HG02610 (cell line): ENCODE measurements around the gene AGAP5.
"Not testable (repeated sequence)": the region's sequence is repeated elsewhere in the genome, so short reads cannot be mapped to it uniquely, and the experiment has no call there.

Experiments
- ATAC-seq: cut with Tn5 transposase; IDR thresholded peaks from one replicate; pipeline ENCODE4 v1.9.1; 2021; ENCODE audit warnings: mild to moderate bottlenecking, moderate library complexity; ENCODE audit not compliant: unreplicated experiment

The AGAP5 gene

GRCh38 chr10:73715179-73716156 is 17.6 kb upstream of the AGAP5 start:
- not testable (repeated sequence) for ATAC-seq

- ATAC-seq = not testable (repeated sequence)
Measured at GRCh38 chr10:73714483-73714882, 16.6 kb upstream of the AGAP5 start.

- not testable (repeated sequence) for ATAC-seq
Measured at GRCh38 chr10:73713912-73714311, 16.0 kb upstream of the AGAP5 start.

- ATAC-seq = not testable (repeated sequence)
Measured at GRCh38 chr10:73711683-73712082, 13.8 kb upstream of the AGAP5 start.

GRCh38 chr10:73708122-73708521 is 10.2 kb upstream of the AGAP5 start:
- not testable (repeated sequence) for ATAC-seq

GRCh38 chr10:73707628-73708027 is 9.7 kb upstream of the AGAP5 start:
- ATAC-seq = not testable (repeated sequence)

- ATAC-seq = not testable (repeated sequence)
Measured at GRCh38 chr10:73706488-73706887, 8.6 kb upstream of the AGAP5 start.

- ATAC-seq = not testable (repeated sequence)
Measured at GRCh38 chr10:73705506-73706072, 7.7 kb upstream of the AGAP5 start.

- not testable (repeated sequence) for ATAC-seq
Measured at GRCh38 chr10:73703924-73704323, 6.0 kb upstream of the AGAP5 start.

GRCh38 chr10:73698819-73699218 is 910 bp upstream of the AGAP5 start:
- not testable (repeated sequence) for ATAC-seq

GRCh38 chr10:73695302-73695701 is 2.6 kb downstream of the AGAP5 start:
- not testable (repeated sequence) for ATAC-seq

GRCh38 chr10:73690755-73691154 is 7.2 kb downstream of the AGAP5 start:
- ATAC-seq = not testable (repeated sequence)

GRCh38 chr10:73689596-73689995 is 8.3 kb downstream of the AGAP5 start:
- ATAC-seq = not testable (repeated sequence)

- ATAC-seq = not testable (repeated sequence)
Measured at GRCh38 chr10:73687641-73688040, 10.3 kb downstream of the AGAP5 start.

GRCh38 chr10:73674546-73674945 is 23.4 kb downstream of the AGAP5 start:
- not testable (repeated sequence) for ATAC-seq

GRCh38 chr10:73668378-73668777 is 29.5 kb downstream of the AGAP5 start:
- ATAC-seq = not testable (repeated sequence)

- not testable (repeated sequence) for ATAC-seq
Measured at GRCh38 chr10:73666153-73666809, 31.6 kb downstream of the AGAP5 start.

GRCh38 chr10:73665581-73665980 is 32.3 kb downstream of the AGAP5 start:
- not testable (repeated sequence) for ATAC-seq

- ATAC-seq = not testable (repeated sequence)
Measured at GRCh38 chr10:73664156-73665040, 33.5 kb downstream of the AGAP5 start.

- not testable (repeated sequence) for ATAC-seq
Measured at GRCh38 chr10:73663621-73664020, 34.3 kb downstream of the AGAP5 start.
